ENCODE results near the gene RFX5. TPM values are rescaled to one million over a fixed set of nuclear protein-coding genes. Genes with fewer than 3 reads are reported as not detected.

The RFX5 gene
- total RNA-seq, 1 experiment from 2014 or later, result 52.7 TPM

- CTCF ChIA-PET, result no interaction called here
- Histone ChIP-seq H3K4me3 (replicated peaks in 1 of 2; ENCODE audit: low read depth in 1 of 2, low read length in 2 of 2) (no peak overlapping the region), H2AFZ (ENCODE audit: low read depth, low read length, poor library complexity, severe bottlenecking) (no peak overlapping the region), H3K36me3 (ENCODE audit: control insufficient read depth in 1 of 2, insufficient read depth in 2 of 2, low read length in 2 of 2) (no peaks in the 10 kb centered on the region), H3K4me2 (ENCODE audit: low read length) (no peak overlapping the region), H4K20me1 (ENCODE audit: insufficient read depth) (no peaks in the 10 kb centered on the region), H3K9ac (ENCODE audit: low read length) (no peak overlapping the region), H3K79me2 (ENCODE audit: insufficient read depth, low read length) (no peaks in the 10 kb centered on the region), H3K9me2 (ENCODE audit: insufficient read depth) (no peaks in the 10 kb centered on the region), H3K27me3 (ENCODE audit: insufficient read depth, low read length) (no peaks in the 10 kb centered on the region), H3K9me3 (ENCODE audit: control insufficient read depth in 1 of 2, insufficient read depth in 1 of 2, low read depth in 1 of 2, low read length in 2 of 2) (no peaks in the 10 kb centered on the region), H3K4me1 (ENCODE audit: control insufficient read depth in 1 of 2, insufficient read depth in 2 of 2, low read length in 2 of 2) (no peaks in the 10 kb centered on the region), H3K27ac (ENCODE audit: low read depth, low read length) (no peak overlapping the region)
- no peak for TF ChIP-seq ELF1 (IDR thresholded peaks at IDR 0.05; ENCODE audit: borderline replicate concordance, low read depth)
- no peak for TF ChIP-seq JUND (IDR thresholded peaks at IDR 0.05)
- TF ChIP-seq CEBPB (IDR thresholded peaks at IDR 0.05; ENCODE audit: low read depth), result no peak
- no peak for TF ChIP-seq SIN3A (IDR thresholded peaks at IDR 0.05; ENCODE audit: low read depth)
- no peak for TF ChIP-seq RAD21 (IDR thresholded peaks at IDR 0.05; ENCODE audit: low read depth)
- TF ChIP-seq EZH2phosphoT487 (IDR thresholded peaks at IDR 0.05; ENCODE audit: borderline replicate concordance), result no peak
- no peak for TF ChIP-seq YY1 (IDR thresholded peaks at IDR 0.05; ENCODE audit: extremely low read depth, insufficient replicate concordance, low read depth, low read length)
- TF ChIP-seq CTCF (IDR thresholded peaks at IDR 0.05 in 2 of 3, conservative IDR thresholded peaks at IDR 0.05 in 1 of 3; ENCODE audit: borderline replicate concordance in 1 of 3, insufficient read depth in 1 of 3, low read depth in 2 of 3, low read length in 2 of 3), result no peak
- TF ChIP-seq ZFX (IDR thresholded peaks at IDR 0.05), result no peak
- no peak for TF ChIP-seq POLR2AphosphoS5 (IDR thresholded peaks at IDR 0.05; ENCODE audit: low read depth, low read length)
- TF ChIP-seq EGR1 (IDR thresholded peaks at IDR 0.05; ENCODE audit: low read depth), result no peak
- no peak for TF ChIP-seq ZNF274 (IDR thresholded peaks at IDR 0.05; ENCODE audit: low read depth, low read length)
- no peak for TF ChIP-seq SRF (IDR thresholded peaks at IDR 0.05; ENCODE audit: low read depth)
- no peak for TF ChIP-seq CBX3 (IDR thresholded peaks at IDR 0.05; ENCODE audit: low read depth)
- TF ChIP-seq MAX (IDR thresholded peaks at IDR 0.05), result no peak
- TF ChIP-seq ZBTB33 (IDR thresholded peaks at IDR 0.05; ENCODE audit: extremely low read depth, insufficient replicate concordance, low read length), result no peak
- TF ChIP-seq REST (IDR thresholded peaks at IDR 0.05; ENCODE audit: low read depth), result no peak
- TF ChIP-seq FOSL1 (IDR thresholded peaks at IDR 0.05; ENCODE audit: low read depth), result no peak
- no peak for TF ChIP-seq EZH2 (IDR thresholded peaks at IDR 0.05)
- no peak for TF ChIP-seq TCF7L2 (IDR thresholded peaks at IDR 0.05; ENCODE audit: borderline replicate concordance, extremely low read depth, insufficient read depth, insufficient read length)
- RAD21 ChIA-PET (ENCODE audit: low non-redundant PET in 1 of 2, low total read pairs in 2 of 2, uncharacterized antibody in 2 of 2, unreplicated experiment in 2 of 2), result no interaction called here
- BruUV-seq (replicated peaks), result no TSS peak
- ATAC-seq (no peak), DNase-seq (ENCODE audit: low read depth, low spot score) (no peak)
- POLR2A ChIA-PET, result interaction anchor here (2.3 kb wide), 1 partner anchor 13 kb away, joined by 6 read pairs; the partner anchor contains the start of gene PSMB4
- intact Hi-C loops (cut with micrococcal nuclease), result no loop called here
Measured at GRCh38 chr1:151386002-151386401, 39.0 kb upstream of the RFX5 start.

Measured in HCT116 (cell line).